Measurements from ENCODE around the gene FRS2.

- TF ChIP-seq CTCF (IDR thresholded peaks at IDR 0.05; ENCODE audit: low read depth, low read length) (no peak), EZH2phosphoT487 (IDR thresholded peaks at IDR 0.05; ENCODE audit: low read depth) (no peak)
Measured at GRCh38 chr12:69425417-69425816, 44.8 kb upstream of the FRS2 start.
